ENCODE measurements around the gene TMEM167A.

- TF ChIP-seq POLR2A (IDR thresholded peaks at IDR 0.05; ENCODE audit: extremely low read depth, insufficient read length) (no peak), CTCF (IDR thresholded peaks at IDR 0.05; ENCODE audit: low read depth, low read length) (no peak), MAX (IDR thresholded peaks at IDR 0.05; ENCODE audit: low read depth, low read length) (no peak), MYC (IDR thresholded peaks at IDR 0.05; ENCODE audit: low read depth, low read length) (no peak)
Measured at GRCh38 chr5:83049370-83049885, 27.8 kb downstream of the TMEM167A start.
